ENCODE data around the gene SPON1. TPM values are rescaled to one million over a fixed set of nuclear protein-coding genes. Genes with fewer than 3 reads are reported as not detected.

SPON1 gene
- total RNA-seq, 1 experiment from 2014 or later = 6.4 TPM

GRCh38 chr11:14132312-14132711, 169.8 kb downstream of the SPON1 start:
- Mint-ChIP-seq H3K4me3 (no peak overlapping the region), H3K9me3 (peaks cover 21% of the 10 kb centered on the region), H3K27ac (no peak overlapping the region), H3K36me3 (peaks cover 10% of the 10 kb centered on the region), H3K27me3 (ENCODE audit: low read depth) (no peaks in the 10 kb centered on the region), H3K4me1 (peaks cover 16% of the 10 kb centered on the region)
- no peak for DNase-seq (ENCODE audit: low spot score)
- POLR2A ChIA-PET = no interaction called here
- TF ChIP-seq JAZF1 (CRISPR knock-in tag; IDR thresholded peaks at IDR 0.05) (no peak), NFE2L1 (CRISPR knock-in tag; IDR thresholded peaks at IDR 0.05) (no peak), ELF4 (CRISPR knock-in tag; IDR thresholded peaks at IDR 0.05; ENCODE audit: low read depth) (no peak)
- TF ChIP-seq, protein P1, sequence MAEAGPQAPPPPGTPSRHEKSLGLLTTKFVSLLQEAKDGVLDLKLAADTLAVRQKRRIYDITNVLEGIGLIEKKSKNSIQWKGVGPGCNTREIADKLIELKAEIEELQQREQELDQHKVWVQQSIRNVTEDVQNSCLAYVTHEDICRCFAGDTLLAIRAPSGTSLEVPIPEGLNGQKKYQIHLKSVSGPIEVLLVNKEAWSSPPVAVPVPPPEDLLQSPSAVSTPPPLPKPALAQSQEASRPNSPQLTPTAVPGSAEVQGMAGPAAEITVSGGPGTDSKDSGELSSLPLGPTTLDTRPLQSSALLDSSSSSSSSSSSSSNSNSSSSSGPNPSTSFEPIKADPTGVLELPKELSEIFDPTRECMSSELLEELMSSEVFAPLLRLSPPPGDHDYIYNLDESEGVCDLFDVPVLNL (CRISPR knock-in tag; IDR thresholded peaks at IDR 0.05; ENCODE audit: borderline replicate concordance, low read depth) = no peak
- no peak for ATAC-seq
- CTCF ChIA-PET = no interaction called here

GRCh38 chr11:14133381-14133780, 170.9 kb downstream of the SPON1 start:
- CTCF ChIA-PET = no interaction called here
- H3K27me3 Mint-ChIP-seq (ENCODE audit: low read depth) = no peaks in the 10 kb centered on the region
- no peak overlapping the region for H3K27ac Mint-ChIP-seq
- POLR2A ChIA-PET = no interaction called here
- no peak overlapping the region for H3K4me3 Mint-ChIP-seq
- DNase-seq (ENCODE audit: low spot score) = no peak
- TF ChIP-seq, protein P2, sequence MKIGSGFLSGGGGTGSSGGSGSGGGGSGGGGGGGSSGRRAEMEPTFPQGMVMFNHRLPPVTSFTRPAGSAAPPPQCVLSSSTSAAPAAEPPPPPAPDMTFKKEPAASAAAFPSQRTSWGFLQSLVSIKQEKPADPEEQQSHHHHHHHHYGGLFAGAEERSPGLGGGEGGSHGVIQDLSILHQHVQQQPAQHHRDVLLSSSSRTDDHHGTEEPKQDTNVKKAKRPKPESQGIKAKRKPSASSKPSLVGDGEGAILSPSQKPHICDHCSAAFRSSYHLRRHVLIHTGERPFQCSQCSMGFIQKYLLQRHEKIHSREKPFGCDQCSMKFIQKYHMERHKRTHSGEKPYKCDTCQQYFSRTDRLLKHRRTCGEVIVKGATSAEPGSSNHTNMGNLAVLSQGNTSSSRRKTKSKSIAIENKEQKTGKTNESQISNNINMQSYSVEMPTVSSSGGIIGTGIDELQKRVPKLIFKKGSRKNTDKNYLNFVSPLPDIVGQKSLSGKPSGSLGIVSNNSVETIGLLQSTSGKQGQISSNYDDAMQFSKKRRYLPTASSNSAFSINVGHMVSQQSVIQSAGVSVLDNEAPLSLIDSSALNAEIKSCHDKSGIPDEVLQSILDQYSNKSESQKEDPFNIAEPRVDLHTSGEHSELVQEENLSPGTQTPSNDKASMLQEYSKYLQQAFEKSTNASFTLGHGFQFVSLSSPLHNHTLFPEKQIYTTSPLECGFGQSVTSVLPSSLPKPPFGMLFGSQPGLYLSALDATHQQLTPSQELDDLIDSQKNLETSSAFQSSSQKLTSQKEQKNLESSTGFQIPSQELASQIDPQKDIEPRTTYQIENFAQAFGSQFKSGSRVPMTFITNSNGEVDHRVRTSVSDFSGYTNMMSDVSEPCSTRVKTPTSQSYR (CRISPR knock-in tag; IDR thresholded peaks at IDR 0.05) = no peak
- no peak for TF ChIP-seq PRRX2 (CRISPR knock-in tag; IDR thresholded peaks at IDR 0.05)
- TF ChIP-seq TP53 (CRISPR knock-in tag; IDR thresholded peaks at IDR 0.05) = no peak
- H3K36me3 Mint-ChIP-seq = peaks cover 6% of the 10 kb centered on the region
- peaks cover 16% of the 10 kb centered on the region for H3K9me3 Mint-ChIP-seq
- H3K4me1 Mint-ChIP-seq = peaks cover 16% of the 10 kb centered on the region
- ATAC-seq = no peak

GRCh38 chr11:14136561-14136960, 174.0 kb downstream of the SPON1 start:
- Mint-ChIP-seq H3K36me3 (no peaks in the 10 kb centered on the region), H3K27me3 (ENCODE audit: low read depth) (no peaks in the 10 kb centered on the region), H3K9me3 (no peaks in the 10 kb centered on the region), H3K4me1 (peaks cover 7% of the 10 kb centered on the region), H3K27ac (no peak overlapping the region), H3K4me3 (no peak overlapping the region)
- ATAC-seq = no peak
- POLR2A ChIA-PET = no interaction called here
- CTCF ChIA-PET = interaction anchor here (0.6 kb wide), 1 partner anchor 671 kb away, joined by 4 read pairs; no protein-coding TSS in a partner anchor
- DNase-seq (ENCODE audit: low spot score) = no peak
- no peak for TF ChIP-seq ZBTB43 (CRISPR knock-in tag; IDR thresholded peaks at IDR 0.05)

DNA sequence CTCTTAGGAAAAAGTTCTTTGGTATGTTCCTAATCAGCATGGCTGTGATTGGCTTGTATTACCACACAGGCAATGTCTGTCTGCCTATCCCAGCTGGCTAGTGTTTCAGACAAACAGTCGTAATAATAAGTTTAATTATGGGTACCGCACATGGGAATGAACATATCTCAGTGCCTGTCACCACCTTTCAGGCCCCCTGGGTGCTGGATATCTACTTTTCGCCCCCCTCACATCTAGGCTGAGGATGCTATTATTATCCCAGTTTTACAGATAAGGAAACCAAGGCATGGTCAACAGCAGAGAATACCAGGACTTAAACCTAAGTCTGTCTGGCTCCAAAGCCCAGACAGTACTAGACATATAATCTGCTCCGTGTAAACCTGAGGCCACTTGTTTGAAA, 174.8 kb downstream of the SPON1 start:
- TF ChIP-seq TEAD4 (CRISPR knock-in tag; IDR thresholded peaks at IDR 0.05) (no peak), AFF4 (CRISPR knock-in tag; IDR thresholded peaks at IDR 0.05; ENCODE audit: borderline replicate concordance) (no peak), RELA (CRISPR knock-in tag; IDR thresholded peaks at IDR 0.05; ENCODE audit: borderline replicate concordance) (no peak), ZNF138 (CRISPR knock-in tag; conservative IDR thresholded peaks at IDR 0.05) (no peak), MYBL2 (CRISPR knock-in tag; IDR thresholded peaks at IDR 0.05) (no peak), IRF2 (CRISPR knock-in tag; IDR thresholded peaks at IDR 0.05; ENCODE audit: borderline replicate concordance, low read depth) (no peak), OVOL2 (CRISPR knock-in tag; IDR thresholded peaks at IDR 0.05; ENCODE audit: borderline replicate concordance) (no peak), CREM (CRISPR knock-in tag; IDR thresholded peaks at IDR 0.05) (no peak), NR3C1 (CRISPR knock-in tag; conservative IDR thresholded peaks at IDR 0.05; ENCODE audit: low read depth) (no peak), RORB (CRISPR knock-in tag; IDR thresholded peaks at IDR 0.05) (no peak)
- TF ChIP-seq, protein P3, sequence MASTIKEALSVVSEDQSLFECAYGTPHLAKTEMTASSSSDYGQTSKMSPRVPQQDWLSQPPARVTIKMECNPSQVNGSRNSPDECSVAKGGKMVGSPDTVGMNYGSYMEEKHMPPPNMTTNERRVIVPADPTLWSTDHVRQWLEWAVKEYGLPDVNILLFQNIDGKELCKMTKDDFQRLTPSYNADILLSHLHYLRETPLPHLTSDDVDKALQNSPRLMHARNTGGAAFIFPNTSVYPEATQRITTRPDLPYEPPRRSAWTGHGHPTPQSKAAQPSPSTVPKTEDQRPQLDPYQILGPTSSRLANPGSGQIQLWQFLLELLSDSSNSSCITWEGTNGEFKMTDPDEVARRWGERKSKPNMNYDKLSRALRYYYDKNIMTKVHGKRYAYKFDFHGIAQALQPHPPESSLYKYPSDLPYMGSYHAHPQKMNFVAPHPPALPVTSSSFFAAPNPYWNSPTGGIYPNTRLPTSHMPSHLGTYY (CRISPR knock-in tag; IDR thresholded peaks at IDR 0.05) = no peak
- DNase-seq (ENCODE audit: low spot score) (no peak), ATAC-seq (no peak)
- H3K9me3 Mint-ChIP-seq = no peaks in the 10 kb centered on the region
- ChIA-PET POLR2A (no interaction called here), CTCF (no interaction called here)
- no peak overlapping the region for H3K27ac Mint-ChIP-seq
- no peaks in the 10 kb centered on the region for H3K36me3 Mint-ChIP-seq
- H3K27me3 Mint-ChIP-seq (ENCODE audit: low read depth) = no peaks in the 10 kb centered on the region
- H3K4me1 Mint-ChIP-seq = peaks cover 3% of the 10 kb centered on the region; the same call in 1 of the 2 replicates
- no peak overlapping the region for H3K4me3 Mint-ChIP-seq
